Measurements from ENCODE around the gene CDCP2.

GRCh38 chr1:54095546-54096226 lies 57.1 kb downstream of the CDCP2 start:
- TF ChIP-seq, protein P1, sequence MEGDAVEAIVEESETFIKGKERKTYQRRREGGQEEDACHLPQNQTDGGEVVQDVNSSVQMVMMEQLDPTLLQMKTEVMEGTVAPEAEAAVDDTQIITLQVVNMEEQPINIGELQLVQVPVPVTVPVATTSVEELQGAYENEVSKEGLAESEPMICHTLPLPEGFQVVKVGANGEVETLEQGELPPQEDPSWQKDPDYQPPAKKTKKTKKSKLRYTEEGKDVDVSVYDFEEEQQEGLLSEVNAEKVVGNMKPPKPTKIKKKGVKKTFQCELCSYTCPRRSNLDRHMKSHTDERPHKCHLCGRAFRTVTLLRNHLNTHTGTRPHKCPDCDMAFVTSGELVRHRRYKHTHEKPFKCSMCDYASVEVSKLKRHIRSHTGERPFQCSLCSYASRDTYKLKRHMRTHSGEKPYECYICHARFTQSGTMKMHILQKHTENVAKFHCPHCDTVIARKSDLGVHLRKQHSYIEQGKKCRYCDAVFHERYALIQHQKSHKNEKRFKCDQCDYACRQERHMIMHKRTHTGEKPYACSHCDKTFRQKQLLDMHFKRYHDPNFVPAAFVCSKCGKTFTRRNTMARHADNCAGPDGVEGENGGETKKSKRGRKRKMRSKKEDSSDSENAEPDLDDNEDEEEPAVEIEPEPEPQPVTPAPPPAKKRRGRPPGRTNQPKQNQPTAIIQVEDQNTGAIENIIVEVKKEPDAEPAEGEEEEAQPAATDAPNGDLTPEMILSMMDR (IDR thresholded peaks at IDR 0.05): no peak
- TF ChIP-seq POLR2A (IDR thresholded peaks at IDR 0.05): no peak

Data from esophagus squamous epithelium (tissue), 4 donors.